Endothelial cell of umbilical vein (primary cell): ENCODE data around the gene CALHM5. TPM values are rescaled to one million over a fixed set of nuclear protein-coding genes. Genes with fewer than 3 reads are reported as not detected.

Source experiments
- BruUV-seq: library from RNA; stranded (reverse); fragments of 400-500 nt; replicated peaks from 2 replicates; lab custom pipeline; 2021; lab: Mats Ljungman, UMichigan
- CTCF ChIA-PET: fragments of 300-600, 350-600 bp; sonication (Branson Sonifier 250); formaldehyde crosslinking; loops from one replicate; lab custom pipeline; 2021; ENCODE audit warnings: antibody characterized with exemption, inconsistent platforms; lab: Charles Lee
- POLR2A ChIA-PET: fragments of 300-600, 350-600 bp; sonication (Branson Sonifier 250); formaldehyde crosslinking; loops from one replicate; lab custom pipeline; 2021; ENCODE audit warnings: antibody characterized with exemption, inconsistent platforms; lab: Charles Lee
- DNase-seq: peaks from one replicate; pipeline ENCODE4 v3.0.0-alpha.2; 2011; ENCODE audit warnings: low read depth, low spot score
- FAIRE-seq: peaks from 2 replicates; lab custom pipeline; 2011; peaks lifted over from hg19 to GRCh38; lab: Jason Lieb, UNC
- H2AFZ ChIP-seq: 2 replicates; pipeline ENCODE4 v1.6.0; 2012; ENCODE audit warnings: low read depth, low read length, control low read depth, inconsistent platforms
- H3K27ac ChIP-seq: 2 replicates; pipeline ENCODE4 v1.5.1; 2011; ENCODE audit warnings: low read depth, mild to moderate bottlenecking, control low read depth, low read length, moderate library complexity; ENCODE audit not compliant: insufficient read depth
- H3K27me3 ChIP-seq, 2 experiments: 2 replicates each; pipeline versions ENCODE4 v1.6.0 to v1.6.1; 2011; ENCODE audit warnings: low read length in 2 of 2, mixed read lengths in 1 of 2; ENCODE audit not compliant: control insufficient read depth in 2 of 2, insufficient read depth in 2 of 2
- H3K36me3 ChIP-seq, 2 experiments: 2 replicates in 1 of 2; 3 replicates in 1 of 2; pipeline ENCODE4 v1.5.1; 2011; ENCODE audit warnings: low read length in 2 of 2, mild to moderate bottlenecking in 1 of 2, moderate library complexity in 1 of 2; ENCODE audit not compliant: control insufficient read depth in 2 of 2, insufficient read depth in 2 of 2; ENCODE audit errors: extremely low read depth in 1 of 2
- H3K4me1 ChIP-seq: 3 replicates; pipeline ENCODE4 v1.5.1; 2011; ENCODE audit warnings: mild to moderate bottlenecking, low read length; ENCODE audit not compliant: control insufficient read depth, insufficient read depth; ENCODE audit errors: extremely low read depth
- H3K4me2 ChIP-seq: 2 replicates; pipeline ENCODE4 v1.6.1; 2011; ENCODE audit warnings: low read length, control low read depth, mixed read lengths; ENCODE audit not compliant: insufficient read depth
- H3K4me3 ChIP-seq, 3 experiments: fragments of 200-600 bp in 1 of 3; sonication (generic), shearing (Covaris generic) in 1 of 3; replicated peaks in 1 of 3; 2 replicates each; pipeline ENCODE4 v1.5.1; 2011 to 2016; ENCODE audit warnings: control low read depth in 3 of 3, low read length in 3 of 3, mild to moderate bottlenecking in 2 of 3, inconsistent platforms in 1 of 3, low read depth in 1 of 3, moderate library complexity in 1 of 3; ENCODE audit not compliant: insufficient read depth in 1 of 3
- H3K79me2 ChIP-seq: 2 replicates; pipeline ENCODE4 v1.6.0; 2012; ENCODE audit warnings: low read length, inconsistent platforms; ENCODE audit not compliant: control insufficient read depth, insufficient read depth
- H3K9ac ChIP-seq: replicated peaks from 2 replicates; pipeline ENCODE3; 2011; ENCODE audit warnings: low read length, control low read depth; ENCODE audit not compliant: insufficient read depth; ENCODE audit errors: extremely low read depth
- H3K9me1 ChIP-seq: replicated peaks from 3 replicates; pipeline ENCODE4 v1.6.0; 2011; ENCODE audit warnings: mild to moderate bottlenecking, low read length; ENCODE audit not compliant: control insufficient read depth, insufficient read depth; ENCODE audit errors: extremely low read depth
- H3K9me3 ChIP-seq: replicated peaks from 2 replicates; pipeline ENCODE4 v1.5.1; 2012; ENCODE audit warnings: low read length, inconsistent platforms; ENCODE audit not compliant: control insufficient read depth, insufficient read depth
- H4K20me1 ChIP-seq: replicated peaks from 2 replicates; pipeline ENCODE3; 2011; ENCODE audit warnings: mild to moderate bottlenecking, low read length; ENCODE audit not compliant: control insufficient read depth, insufficient read depth; ENCODE audit errors: extremely low read depth
- FOS ChIP-seq: IDR thresholded peaks from 2 replicates; pipeline ENCODE4 v1.6.1; 2011; ENCODE audit warnings: mild to moderate bottlenecking, low read length, moderate library complexity, borderline replicate concordance; ENCODE audit not compliant: insufficient read depth
- GATA2 ChIP-seq: IDR thresholded peaks from 2 replicates; pipeline ENCODE4 v1.7.0; 2011; ENCODE audit warnings: low read depth, mild to moderate bottlenecking, moderate library complexity, mixed read lengths, low read length; ENCODE audit not compliant: insufficient read length, insufficient read depth
- JUN ChIP-seq: IDR thresholded peaks from 2 replicates; pipeline ENCODE4 v1.6.1; 2011; ENCODE audit warnings: borderline replicate concordance, low read depth; ENCODE audit not compliant: insufficient read length, insufficient read depth
- MYC ChIP-seq: IDR thresholded peaks from one replicate; pipeline ENCODE4 v1.6.1; 2011; ENCODE audit warnings: mild to moderate bottlenecking, low read depth, low read length
- POLR2A ChIP-seq: IDR thresholded peaks from 2 replicates; pipeline ENCODE4 v1.6.1; 2012; ENCODE audit warnings: low read depth, mild to moderate bottlenecking, control low read depth, low read length
- POLR2AphosphoS5 ChIP-seq: IDR thresholded peaks from 2 replicates; pipeline ENCODE4 v1.6.1; 2012; ENCODE audit warnings: low read depth, mild to moderate bottlenecking, control low read depth, low read length, moderate library complexity; ENCODE audit not compliant: insufficient read depth
- dilution Hi-C: fragments of 300-500 bp; cut with MboI; formaldehyde crosslinking; loops from one replicate; pipeline ENCODE4 v1.15.0; 2019; ENCODE audit warnings: low sequenced_read_pairs; ENCODE audit not compliant: extremely low pct_ligation_motif_present
- intact Hi-C: fragments of 100-400 bp; cut with micrococcal nuclease; formaldehyde crosslinking; loops from one replicate; pipeline ENCODE4 v1.10.0; 2022
- polyA plus RNA-seq, 4 experiments: library from polyadenylated mRNA; depleted of rRNA in 3 of 4; stranded (reverse) in 3 of 4; unstranded in 1 of 4; fragments of >200 nt; gene quantifications; 2 replicates each; pipeline versions ENCODE4 v1.2.1 to v1.2.3, GENCODE V29; 2011 to 2012; ENCODE audit warnings: missing spikeins in 1 of 4
- total RNA-seq: library from RNA; stranded (reverse); gene quantifications from 2 replicates; pipeline ENCODE4 v1.2.3, GENCODE V29; 2021
- TF ChIP-seq, protein P1 (sequence below), 2 donors: IDR thresholded peaks; 1 replicate in 1 of 2; 2 replicates in 1 of 2; pipeline ENCODE4 v1.5.1; 2011; ENCODE audit warnings: low read length in 2 of 2, mild to moderate bottlenecking in 2 of 2, moderate library complexity in 2 of 2, control low read depth in 1 of 2, inconsistent platforms in 1 of 2, low read depth in 1 of 2; ENCODE audit not compliant: insufficient read depth in 1 of 2; ENCODE audit errors: extremely low read depth in 1 of 2

The CALHM5 gene
- total and polyA plus RNA-seq, 2 donors (not counting 3 experiments of a cell fraction or from before 2014, with no cell fraction given), result 4.5 to 6.6 TPM

DNA sequence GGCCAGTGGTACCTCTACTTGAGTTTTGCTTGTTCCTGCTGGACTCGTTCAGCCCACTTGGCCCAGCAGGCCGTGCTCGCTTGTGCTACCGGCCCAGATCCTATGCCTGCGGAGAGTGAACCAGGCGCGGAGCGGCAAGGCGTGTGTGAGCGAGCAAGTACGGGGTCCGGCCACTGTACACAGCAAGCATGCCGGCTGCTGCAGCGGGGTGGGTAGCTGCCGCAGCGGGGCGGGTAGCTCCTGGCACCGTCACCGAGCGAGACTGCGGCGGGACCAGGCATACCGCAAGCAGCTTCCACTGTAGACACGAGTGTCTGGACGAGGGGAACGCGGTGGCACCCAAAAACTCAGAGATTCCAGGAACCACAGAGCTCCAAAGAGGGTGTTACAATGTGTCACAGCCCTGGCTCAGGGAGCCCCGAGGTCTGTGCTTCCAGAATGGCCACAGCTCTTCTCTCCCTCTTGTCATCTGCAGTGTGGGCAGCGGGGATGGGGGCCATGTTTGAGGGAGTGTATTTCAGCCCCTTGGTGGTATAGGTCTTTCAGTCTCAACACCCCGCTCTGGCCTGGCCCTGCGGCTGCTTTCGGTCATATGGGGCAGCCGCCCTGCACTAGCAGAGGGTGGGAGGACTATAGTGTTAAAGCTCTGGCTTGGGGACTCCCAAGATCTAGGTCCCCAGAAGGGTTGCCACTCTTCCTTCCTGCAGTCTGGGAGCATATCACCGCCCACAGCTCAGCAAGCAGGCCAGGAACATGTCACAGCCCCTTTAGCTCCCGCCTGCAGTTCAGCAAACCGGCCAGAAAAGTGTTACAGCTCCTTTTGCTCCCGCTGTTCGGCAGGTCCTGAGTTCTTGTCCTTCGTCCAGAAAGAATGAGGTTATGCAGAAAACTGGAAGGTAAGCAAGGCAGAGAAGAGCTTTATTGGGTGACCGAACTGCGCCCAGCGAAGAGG is 53.8 kb downstream of the CALHM5 start:
- Histone ChIP-seq H2AFZ (peak overlapping the region; percentile 83), H3K79me2 (peaks cover 3% of the 10 kb centered on the region), H3K27me3 (no peaks in the 10 kb centered on the region), H3K9me3 (no peaks in the 10 kb centered on the region), H3K4me1 (peaks cover 20% of the 10 kb centered on the region), H4K20me1 (no peaks in the 10 kb centered on the region), H3K4me2 (peak overlapping the region; percentile 52), H3K36me3 (no peaks in the 10 kb centered on the region), H3K9ac (no peak overlapping the region), H3K27ac (no peak overlapping the region), H3K9me1 (no peaks in the 10 kb centered on the region), H3K4me3 (peak overlapping the region in 2 of 3 experiments; percentile 4 to 21)
- ChIA-PET CTCF (interaction anchor here (0.7 to 4.3 kb wide), 7 partner anchors 11 to 347 kb away, joined by 3 to 34 read pairs (median 12); partner anchors contain the start of genes CALHM4 and CALHM5), POLR2A (interaction anchor here (0.6 kb wide), 1 partner anchor 150 kb away, joined by 5 read pairs; no protein-coding TSS in a partner anchor)
- dilution Hi-C loops, result no loop called here
- DNase-seq (peak; percentile 17), FAIRE-seq (no peak)
- intact Hi-C loops, result loop anchor here (5.0 kb wide), 1 partner anchor 282 kb away; no protein-coding TSS in a partner anchor
- no peak for TF ChIP-seq POLR2A
- no peak for TF ChIP-seq FOS
- TF ChIP-seq, protein P1, sequence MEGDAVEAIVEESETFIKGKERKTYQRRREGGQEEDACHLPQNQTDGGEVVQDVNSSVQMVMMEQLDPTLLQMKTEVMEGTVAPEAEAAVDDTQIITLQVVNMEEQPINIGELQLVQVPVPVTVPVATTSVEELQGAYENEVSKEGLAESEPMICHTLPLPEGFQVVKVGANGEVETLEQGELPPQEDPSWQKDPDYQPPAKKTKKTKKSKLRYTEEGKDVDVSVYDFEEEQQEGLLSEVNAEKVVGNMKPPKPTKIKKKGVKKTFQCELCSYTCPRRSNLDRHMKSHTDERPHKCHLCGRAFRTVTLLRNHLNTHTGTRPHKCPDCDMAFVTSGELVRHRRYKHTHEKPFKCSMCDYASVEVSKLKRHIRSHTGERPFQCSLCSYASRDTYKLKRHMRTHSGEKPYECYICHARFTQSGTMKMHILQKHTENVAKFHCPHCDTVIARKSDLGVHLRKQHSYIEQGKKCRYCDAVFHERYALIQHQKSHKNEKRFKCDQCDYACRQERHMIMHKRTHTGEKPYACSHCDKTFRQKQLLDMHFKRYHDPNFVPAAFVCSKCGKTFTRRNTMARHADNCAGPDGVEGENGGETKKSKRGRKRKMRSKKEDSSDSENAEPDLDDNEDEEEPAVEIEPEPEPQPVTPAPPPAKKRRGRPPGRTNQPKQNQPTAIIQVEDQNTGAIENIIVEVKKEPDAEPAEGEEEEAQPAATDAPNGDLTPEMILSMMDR (IDR thresholded peaks at IDR 0.05; ENCODE audit: extremely low read depth in 1 of 2, insufficient read depth in 1 of 2, low read depth in 1 of 2, low read length in 2 of 2), result no peak
- TF ChIP-seq GATA2, result no peak
- no peak for TF ChIP-seq POLR2AphosphoS5
- no peak for TF ChIP-seq JUN
- no peak for TF ChIP-seq MYC
- no TSS peak for BruUV-seq
